HG02970 (cell line): ENCODE results near the gene JARID2.

Experiments used
- ATAC-seq: cut with Tn5 transposase; IDR thresholded peaks from one replicate; pipeline ENCODE4 v1.9.1; 2021; ENCODE audit warnings: mild to moderate bottlenecking, moderate library complexity, moderate number of reproducible peaks; ENCODE audit not compliant: unreplicated experiment, low FRiP score

JARID2 gene

GRCh38 chr6:15366003-15366535 is 120.2 kb downstream of the JARID2 start:
- no peak for ATAC-seq

DNA sequence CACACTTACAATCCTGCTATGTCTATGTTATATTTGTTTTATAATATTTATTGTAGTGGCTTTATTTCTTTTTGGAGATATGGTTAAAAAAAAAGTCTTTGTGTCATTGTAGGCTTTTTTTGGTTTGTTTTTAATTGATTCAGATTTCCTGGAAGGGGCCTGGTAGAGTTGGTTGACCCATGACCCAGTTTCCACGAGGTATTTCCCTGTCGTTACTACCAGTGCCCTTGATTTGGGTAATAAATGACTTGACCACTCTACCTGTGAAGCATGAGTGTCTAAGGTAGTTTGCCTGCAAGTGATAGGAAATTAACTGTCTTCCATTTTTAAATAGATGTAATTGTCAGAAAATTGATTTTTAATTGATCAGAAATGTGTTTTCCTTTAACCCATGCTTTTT is 121.0 kb downstream of the JARID2 start:
- no peak for ATAC-seq

DNA sequence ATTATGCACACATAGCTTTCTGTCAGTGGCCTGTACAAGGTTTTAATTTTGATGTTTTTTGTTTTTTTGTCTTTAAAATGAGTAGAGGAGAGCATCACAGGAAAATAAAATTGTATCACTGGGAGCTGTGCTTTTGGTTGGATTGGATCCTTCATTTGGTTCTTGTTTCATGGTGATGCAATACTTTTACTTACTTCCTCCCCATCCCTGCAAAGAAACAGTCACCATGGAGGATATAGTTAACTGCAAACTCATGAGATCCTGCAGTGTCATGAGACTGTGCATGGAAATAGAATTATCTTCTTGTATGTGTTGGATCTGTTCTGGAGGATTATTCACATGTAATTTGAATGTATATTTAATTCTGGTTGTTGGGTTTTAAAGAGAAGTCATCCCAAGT is 122.3 kb downstream of the JARID2 start:
- ATAC-seq, result no peak

DNA sequence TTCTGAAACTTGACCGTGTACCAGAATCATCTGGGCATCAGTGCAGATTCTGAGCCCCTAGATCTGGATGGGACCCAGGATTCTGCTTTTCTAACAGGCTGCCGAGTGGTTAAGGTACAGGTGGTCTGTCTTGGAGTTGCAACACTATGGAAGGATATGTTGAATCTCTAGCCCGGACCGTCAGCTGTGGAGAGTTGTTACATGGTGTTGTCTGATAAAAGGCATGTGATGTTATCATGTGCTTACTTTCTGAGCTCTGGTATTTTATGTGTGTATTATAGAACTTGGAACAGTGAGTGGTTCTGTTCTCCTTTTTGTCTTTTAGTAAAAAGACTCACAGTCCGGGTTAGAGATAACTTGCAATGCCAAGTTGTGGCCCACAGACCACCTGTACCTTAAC is 123.0 kb downstream of the JARID2 start:
- no peak for ATAC-seq

DNA sequence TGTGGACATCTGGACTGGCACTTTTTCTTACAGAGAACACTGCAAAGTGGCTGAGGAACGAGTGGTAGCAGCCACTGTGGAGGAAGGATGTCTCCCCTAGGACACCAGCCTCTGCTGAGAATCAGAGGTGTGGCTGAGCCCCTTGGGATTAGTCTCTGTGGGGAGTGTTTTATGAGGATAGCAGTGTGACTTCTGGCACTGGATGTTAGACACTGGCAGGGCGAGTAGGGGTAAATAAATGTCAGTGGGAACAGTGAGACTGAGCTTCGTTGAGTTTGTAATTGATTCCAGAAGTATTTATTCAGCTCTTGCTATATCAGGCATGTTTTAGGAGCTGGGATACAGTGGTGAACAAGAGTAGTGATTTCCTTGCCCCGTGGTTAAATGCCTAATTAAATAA is 124.0 kb downstream of the JARID2 start:
- ATAC-seq, result no peak

DNA sequence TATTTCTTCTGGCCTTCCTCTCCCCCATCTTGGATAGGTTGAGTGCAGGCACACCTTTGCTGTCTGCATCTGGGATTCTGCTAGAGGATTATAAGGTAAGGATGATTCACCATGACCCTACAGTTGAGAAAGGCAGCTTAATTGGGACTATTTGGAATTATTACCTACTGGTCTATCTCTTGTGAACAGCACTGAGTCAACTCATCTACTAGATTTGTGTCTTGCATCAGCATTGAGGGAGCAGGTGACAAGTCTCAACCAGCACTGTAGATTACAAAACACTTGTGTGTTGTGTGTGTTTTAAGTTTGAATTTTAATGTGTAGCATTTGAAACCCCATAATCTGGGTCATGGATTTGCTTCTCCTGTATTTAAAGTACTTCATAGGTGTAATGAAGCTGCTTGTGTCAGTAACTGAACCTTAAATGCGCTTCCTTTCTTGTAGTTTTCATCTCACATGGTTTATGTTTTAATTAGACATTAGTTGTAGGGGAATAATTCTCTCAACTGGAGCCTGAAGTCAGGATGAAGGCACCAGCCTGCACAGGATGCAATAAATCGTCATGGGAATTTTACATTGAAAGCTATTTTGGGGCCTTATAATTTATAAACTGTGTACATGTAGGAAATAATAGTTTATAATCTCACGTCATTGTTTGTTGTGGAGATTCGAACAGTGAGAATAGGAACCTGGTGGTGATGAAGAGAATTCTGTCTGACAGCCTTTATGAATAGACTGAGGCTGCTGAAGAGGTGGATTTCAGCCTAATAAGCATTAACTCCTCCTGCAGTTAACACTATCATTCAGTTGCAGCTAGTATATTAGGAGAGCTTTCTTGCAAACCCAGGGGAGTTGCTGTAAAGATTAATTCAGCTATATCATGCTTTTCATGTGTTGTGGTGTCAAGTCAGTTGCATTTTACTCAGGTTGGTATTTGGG is 125.1 kb downstream of the JARID2 start:
- ATAC-seq, result no peak

GRCh38 chr6:15372932-15373331 is 127.1 kb downstream of the JARID2 start:
- ATAC-seq, result no peak

- ATAC-seq, result no peak
Measured at GRCh38 chr6:15374119-15374518, 128.2 kb downstream of the JARID2 start.

GRCh38 chr6:15375018-15375417 is 129.1 kb downstream of the JARID2 start:
- no peak for ATAC-seq

- ATAC-seq, result no peak
Measured at GRCh38 chr6:15375638-15376290, 129.9 kb downstream of the JARID2 start.

DNA sequence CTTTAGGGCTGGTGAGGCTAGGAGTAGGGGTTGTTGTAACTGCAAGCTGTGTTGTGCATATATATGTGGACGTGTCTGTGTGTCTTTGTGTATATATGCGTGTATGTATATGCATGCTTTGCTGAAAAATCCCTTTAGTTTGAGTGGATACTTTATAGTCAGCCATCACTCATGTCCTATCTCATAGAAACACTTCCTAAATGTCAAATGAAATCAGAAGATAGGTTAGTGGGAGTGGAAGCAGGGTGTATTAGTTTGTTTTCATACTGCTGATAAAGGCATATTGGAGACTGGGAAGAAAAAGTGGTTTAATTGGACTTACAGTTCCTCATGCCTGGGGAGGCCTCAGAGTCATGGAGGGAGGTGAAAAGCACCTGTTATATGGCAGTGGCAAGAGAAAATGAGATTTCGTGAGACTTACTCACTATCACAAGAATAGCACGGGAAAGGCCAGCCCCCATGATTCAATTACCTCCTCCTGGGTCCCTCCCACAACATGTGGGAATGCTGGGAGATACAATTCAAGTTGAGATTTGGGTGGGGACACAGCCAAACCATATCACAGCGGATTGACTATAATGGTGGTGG is 131.1 kb downstream of the JARID2 start:
- no peak for ATAC-seq

- ATAC-seq, result no peak
Measured at GRCh38 chr6:15378272-15378671, 132.4 kb downstream of the JARID2 start.

DNA sequence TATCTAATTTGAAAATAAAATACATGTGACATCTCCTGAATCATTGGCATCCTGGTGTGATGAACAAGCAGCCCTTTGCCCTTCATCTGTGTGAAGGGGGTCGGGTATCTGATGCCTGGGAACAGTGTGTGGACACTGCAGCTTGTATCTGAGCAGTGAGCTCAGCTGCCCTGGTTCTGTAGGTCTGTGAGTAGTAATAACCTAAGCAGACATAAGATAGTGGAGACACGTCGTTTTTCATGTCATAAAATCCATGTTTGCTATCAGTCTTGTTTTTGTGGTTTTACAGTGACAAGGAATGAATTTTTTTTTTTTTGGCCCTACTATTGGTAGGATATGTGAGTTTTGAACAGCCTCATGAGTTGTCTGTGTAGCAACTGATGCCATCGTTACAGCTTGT is 133.0 kb downstream of the JARID2 start:
- no peak for ATAC-seq

- ATAC-seq, result no peak
Measured at GRCh38 chr6:15380351-15380750, 134.5 kb downstream of the JARID2 start.

DNA sequence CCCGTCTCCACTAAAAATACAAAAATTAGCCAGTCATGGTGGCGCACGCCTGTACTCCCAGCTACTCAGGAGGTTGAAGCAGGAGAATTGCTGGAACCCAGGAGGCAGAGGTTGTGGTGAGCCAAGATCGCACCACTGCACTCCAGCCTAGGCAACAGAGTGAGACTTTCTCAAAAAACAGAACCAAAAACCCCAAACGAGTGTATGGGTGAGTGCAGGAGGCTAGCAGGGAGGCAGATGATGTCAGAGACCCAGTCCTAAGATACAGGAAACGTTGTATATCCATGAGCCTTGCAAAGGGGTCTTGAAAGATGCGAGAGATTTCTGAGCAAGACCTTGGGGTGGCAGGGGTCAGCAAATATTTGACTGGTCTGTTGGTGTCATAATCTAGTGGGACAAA is 136.2 kb downstream of the JARID2 start:
- ATAC-seq, result no peak

- no peak for ATAC-seq
Measured at GRCh38 chr6:15382712-15383111, 136.8 kb downstream of the JARID2 start.

DNA sequence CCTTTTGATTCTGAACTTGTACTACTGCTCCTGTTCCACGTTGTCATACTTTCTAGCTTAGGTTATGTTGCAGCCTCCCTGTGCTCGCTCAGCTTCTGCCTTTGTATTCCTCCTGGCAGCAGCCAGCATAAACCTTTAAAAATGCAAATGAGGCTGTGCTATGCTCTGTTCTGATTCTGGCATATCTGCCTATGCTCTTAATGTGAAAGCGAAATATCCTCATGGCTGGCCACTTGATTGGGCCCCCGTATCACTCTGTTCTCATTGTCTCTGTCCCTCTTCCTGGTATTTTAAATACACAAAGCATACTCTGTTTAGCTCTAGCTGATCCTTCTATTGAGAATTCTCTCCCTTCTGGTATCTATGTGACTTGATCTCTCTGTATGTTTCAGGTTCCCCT is 139.0 kb downstream of the JARID2 start:
- ATAC-seq, result no peak

DNA sequence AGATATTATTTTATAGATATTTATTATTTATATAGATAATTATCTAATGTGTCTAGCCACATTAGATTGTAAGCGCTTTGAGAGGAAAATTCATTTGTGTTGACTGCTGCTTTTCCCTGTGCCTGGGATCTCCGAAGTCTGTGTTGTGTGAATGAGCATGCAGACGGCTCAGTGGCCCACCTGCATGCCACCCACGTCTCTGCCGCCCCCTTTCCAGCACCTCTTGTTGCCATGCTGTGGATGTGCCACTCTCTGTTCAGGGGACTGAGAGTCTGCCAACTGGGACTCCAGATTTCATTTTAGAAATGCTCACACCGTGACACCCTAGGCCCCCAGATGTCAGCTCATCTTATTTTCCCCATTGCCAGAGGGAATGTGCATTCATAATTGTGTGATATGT is 139.7 kb downstream of the JARID2 start:
- ATAC-seq, result no peak

- ATAC-seq, result no peak
Measured at GRCh38 chr6:15386110-15386755, 140.4 kb downstream of the JARID2 start.

DNA sequence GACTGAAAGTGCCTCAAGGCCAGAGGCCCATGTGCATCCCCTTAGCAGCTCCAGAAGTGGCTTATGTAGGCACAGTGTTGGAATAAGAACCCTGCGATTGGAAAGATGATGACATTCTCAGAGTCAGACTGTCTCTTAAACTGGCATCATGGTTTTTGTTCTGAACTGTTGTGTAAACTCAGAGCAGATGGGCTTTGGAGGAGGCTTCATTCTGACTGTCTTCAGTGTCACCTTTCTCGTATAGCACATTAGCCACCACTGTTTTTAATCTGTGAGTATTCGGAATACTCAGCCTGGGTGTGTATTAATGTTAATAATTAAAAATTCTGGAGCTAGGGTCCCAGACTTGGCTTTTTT is 140.9 kb downstream of the JARID2 start:
- no peak for ATAC-seq

- no peak for ATAC-seq
Measured at GRCh38 chr6:15387118-15387517, 141.2 kb downstream of the JARID2 start.
